HG03159 (cell line): ENCODE results near the gene AFAP1L2.

Experiments
- ATAC-seq: cut with Tn5 transposase; IDR thresholded peaks from one replicate; pipeline ENCODE4 v1.9.1; 2021; ENCODE audit warnings: mild to moderate bottlenecking, moderate library complexity; ENCODE audit not compliant: unreplicated experiment

The AFAP1L2 gene

GRCh38 chr10:114315566-114316420 lies 88.5 kb downstream of the AFAP1L2 start:
- ATAC-seq, result no peak

DNA sequence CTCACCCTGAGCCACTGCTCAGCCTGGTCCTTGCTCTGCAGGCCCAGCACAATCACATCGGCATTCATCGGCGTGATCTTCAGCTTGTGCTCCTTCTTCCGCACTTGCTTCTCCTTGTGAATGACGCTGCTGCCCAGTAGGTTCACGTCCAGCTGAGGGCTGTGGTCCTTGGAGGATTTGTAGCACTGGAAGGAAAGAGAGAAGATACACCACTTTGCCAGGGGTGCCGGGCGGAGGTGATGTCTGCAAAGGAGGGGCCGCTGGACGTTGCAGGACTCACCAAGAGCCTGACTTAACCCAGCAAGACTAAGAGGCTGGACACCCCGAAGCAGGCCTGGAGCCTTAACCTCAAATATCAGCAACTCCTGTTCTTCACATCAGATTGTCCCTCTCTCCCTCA lies 90.4 kb downstream of the AFAP1L2 start:
- ATAC-seq, result no peak

DNA sequence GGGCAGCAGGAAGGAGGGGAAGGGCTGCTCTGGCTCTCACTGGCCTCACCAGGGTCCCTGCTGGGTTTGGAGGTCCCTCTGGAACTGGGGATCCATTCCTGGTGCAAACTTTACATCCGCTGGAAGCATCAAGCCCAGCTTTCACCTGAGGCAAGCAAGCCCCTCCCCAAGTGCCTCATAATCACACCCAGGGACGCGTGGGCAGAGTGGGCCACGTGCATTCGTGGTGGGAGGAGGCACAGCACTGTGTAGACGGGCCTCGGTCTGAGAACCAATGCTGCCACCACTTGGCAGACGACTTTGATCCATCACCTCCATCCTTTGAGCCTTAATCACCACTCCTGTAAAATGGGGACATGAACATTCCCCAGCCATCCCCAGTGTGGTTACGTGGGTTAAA lies 91.2 kb downstream of the AFAP1L2 start:
- ATAC-seq, result no peak

GRCh38 chr10:114311496-114312209 lies 92.6 kb downstream of the AFAP1L2 start:
- no peak for ATAC-seq

DNA sequence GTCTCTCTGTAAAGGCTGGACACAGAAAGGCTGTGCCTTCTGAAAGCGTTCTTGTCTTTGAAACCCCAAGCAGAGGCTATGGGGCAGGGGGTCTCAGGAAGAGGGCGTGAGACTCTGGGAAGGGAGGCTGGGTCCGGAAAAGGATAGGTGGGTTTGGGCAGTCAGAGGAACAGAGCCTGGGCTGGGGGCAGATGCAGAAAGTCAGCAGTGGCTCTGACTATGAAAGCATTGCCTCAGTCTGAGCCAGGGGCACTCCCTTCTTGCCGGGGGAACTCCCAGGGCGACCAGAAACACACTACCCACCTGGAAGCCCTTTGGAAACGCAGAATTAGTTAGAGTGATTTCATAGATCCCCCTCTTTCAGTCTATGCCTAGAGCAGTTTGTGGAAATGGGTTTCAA lies 93.3 kb downstream of the AFAP1L2 start:
- ATAC-seq, result no peak

- ATAC-seq, result no peak
Observed at GRCh38 chr10:114310346-114310745, 94.0 kb downstream of the AFAP1L2 start.

DNA sequence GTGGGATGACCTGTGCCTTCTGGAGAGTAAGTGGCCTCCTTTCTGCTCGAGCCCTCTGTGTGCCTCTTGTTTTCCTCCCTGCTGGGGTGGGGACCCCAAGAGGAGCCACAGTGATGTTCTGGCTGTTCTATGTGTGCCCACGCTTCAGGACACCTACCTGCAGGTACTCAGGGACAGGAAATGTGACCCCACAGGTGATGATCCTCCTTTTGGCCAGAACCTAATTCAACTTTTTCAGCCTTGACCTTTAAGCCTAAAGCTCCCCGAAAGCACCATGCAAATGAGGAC lies 95.0 kb downstream of the AFAP1L2 start:
- ATAC-seq, result no peak

GRCh38 chr10:114308531-114309363 lies 95.6 kb downstream of the AFAP1L2 start:
- no peak for ATAC-seq

- no peak for ATAC-seq
Observed at GRCh38 chr10:114307731-114308130, 96.6 kb downstream of the AFAP1L2 start.

GRCh38 chr10:114306116-114306973 lies 98.0 kb downstream of the AFAP1L2 start:
- ATAC-seq, result no peak

- no peak for ATAC-seq
Observed at GRCh38 chr10:114305521-114305925, 98.8 kb downstream of the AFAP1L2 start.

- ATAC-seq, result peak; percentile 66
Observed at GRCh38 chr10:114304571-114305421, 99.5 kb downstream of the AFAP1L2 start.

GRCh38 chr10:114304017-114304570 lies 100.2 kb downstream of the AFAP1L2 start:
- peak; percentile 79 for ATAC-seq

- peak; percentile 1 for ATAC-seq
Observed at GRCh38 chr10:114303556-114303955, 100.7 kb downstream of the AFAP1L2 start.

DNA sequence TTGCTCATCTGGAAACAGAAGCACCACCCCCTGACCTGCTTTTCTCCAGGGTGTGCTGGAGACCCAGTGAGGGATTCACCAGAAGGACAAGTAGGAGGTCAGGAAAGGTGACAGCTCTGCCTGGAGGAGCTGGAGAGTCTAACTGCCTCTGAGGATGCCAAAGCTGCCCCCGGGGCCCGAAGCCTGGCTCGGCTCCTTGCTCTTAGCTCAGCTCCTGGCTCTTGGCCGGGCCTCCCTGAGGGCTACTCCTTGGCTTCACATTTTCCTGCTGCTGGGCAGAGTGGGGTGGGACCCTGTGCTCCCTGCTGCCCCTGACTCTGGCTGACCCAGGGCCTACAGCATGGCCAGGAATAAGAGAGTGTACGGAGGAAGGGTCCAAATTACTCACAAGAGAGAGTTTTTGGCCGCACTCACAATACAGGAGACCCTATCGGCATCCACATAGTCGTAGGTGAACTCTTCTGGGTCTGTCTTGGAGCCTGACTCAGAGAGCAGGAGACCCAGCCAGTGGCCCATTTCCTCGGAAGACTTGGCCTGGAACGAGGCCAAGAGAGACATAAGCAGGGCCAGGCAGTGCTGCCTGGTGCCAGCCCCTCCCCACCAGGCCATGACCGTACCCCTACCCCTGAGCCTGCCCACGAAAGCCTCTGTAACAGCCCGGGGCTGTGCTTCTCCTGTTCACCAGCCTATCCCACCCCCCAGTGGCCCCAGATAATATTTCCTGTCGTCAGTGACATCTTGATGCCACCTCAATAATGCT lies 102.2 kb downstream of the AFAP1L2 start:
- ATAC-seq, result no peak

GRCh38 chr10:114301177-114301576 lies 103.1 kb downstream of the AFAP1L2 start:
- no peak for ATAC-seq

GRCh38 chr10:114300036-114300645 lies 104.2 kb downstream of the AFAP1L2 start:
- ATAC-seq, result no peak

DNA sequence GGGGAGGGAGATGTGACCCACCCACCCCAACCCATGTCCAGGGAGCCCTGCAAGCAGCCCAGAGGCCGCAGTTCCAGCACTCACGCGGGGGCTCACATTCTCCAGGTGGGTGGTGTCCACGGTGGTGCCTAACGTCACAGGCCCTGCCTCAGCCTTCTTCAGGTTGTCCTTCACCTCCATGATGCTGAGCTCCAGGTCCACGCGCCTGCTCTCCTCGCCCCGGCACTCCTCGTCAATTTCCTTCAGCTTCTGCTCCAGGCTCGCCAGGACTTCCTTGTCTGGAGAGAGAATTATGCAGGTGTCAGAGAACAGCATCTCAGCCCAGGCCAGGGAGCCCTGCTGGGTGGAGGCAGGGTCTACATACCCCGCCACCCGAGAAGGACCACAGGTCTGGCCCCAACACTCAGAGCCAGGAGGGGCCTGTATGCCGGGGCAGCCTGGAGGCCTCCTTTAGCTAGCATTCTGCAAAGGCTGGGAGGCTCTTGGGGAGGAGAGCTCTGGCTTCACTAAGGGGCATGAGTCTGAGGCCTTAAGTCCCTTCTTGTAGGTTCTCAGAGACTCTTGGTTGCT lies 107.1 kb downstream of the AFAP1L2 start:
- ATAC-seq, result no peak
